Stimulated activated naive CD8-positive, alpha-beta T cell treated with anti-CD3 and anti-CD28 coated beads, Interleukin-15, Interleukin-2, amounts not matched to agents 100 U/mL and 50 U/mL, for 24 hours (primary cell): ENCODE data around the gene PEMT.
"Not testable (repeated sequence)": the region's sequence is repeated elsewhere in the genome, so short reads cannot be mapped to it uniquely, and the experiment has no call there.

Experiments
- ATAC-seq: fragments of 150-1000 bp; cut with Tn5 transposase; one replicate; pipeline ENCODE4 v1.10.0; 2021
- DNase-seq: peaks from one replicate; pipeline ENCODE4 v3.0.0; 2021

Gene PEMT

DNA sequence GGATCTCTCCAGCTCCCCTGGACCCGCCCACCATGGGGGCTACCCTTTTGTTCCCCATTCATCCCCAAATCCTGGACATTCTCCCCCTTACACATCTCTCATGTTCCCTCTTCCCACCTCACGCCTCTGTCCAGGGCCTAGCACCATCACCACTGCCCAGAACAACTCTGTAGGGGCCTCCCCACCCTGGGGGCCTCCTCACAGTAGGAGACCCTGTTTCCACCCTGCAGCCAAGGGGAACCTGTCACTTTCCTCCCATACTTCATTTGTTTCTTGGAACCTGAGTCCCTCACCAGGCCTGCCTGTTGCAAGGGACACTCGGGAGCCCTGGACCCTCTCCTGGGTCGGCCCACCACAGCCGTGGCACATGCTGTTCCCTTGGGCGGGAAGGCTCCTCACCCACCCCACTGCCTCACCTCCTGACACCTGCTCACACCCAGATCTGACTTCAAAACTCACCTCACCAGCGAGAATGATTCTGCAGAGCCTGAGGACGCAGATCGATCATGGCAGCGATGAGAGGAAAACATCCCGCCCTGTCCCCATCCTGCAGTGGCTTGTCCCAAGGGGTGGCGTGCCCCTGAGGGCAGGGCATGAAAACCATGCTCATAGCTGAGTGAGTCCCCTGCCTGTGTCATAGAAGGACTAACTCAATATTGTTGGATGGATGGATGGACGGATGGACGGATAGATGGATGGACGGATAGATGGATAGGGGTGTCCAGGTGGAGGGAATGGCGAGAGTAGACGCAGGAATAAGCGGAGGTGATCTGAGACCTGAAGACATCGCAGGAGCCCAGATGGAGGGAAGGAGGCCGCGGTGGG is 88.6 kb downstream of the PEMT start:
- ATAC-seq, result no peak
- DNase-seq, result no peak

DNA sequence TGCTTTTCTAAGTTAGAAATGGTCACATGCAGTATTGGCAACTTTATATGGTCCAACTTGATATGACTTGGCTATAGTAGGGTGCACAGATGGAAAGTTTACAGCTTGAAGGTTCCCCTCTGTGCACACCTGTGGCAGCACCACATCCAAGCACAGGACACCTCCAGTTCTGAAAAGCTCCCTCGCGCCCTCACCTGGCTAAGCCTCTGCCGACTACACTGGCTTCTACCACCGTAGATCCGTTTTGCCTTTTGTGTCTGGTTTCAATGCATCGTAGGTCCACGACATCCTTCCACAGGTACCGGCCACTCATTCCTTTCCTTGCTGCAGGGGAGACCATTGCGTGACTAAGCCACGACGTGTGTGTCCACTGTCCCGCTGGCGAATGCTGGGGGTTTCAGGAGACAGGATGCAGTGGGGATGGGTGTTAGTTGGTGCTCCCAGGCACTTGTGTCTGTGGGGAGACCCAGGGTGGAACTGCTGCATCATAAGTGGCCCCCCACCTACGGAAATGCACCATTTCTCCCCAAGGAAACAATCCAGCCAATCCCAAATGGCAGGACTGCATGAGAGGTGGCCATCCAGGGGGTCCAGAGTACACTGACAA is 90.4 kb downstream of the PEMT start:
- peak; percentile 39 for DNase-seq

DNA sequence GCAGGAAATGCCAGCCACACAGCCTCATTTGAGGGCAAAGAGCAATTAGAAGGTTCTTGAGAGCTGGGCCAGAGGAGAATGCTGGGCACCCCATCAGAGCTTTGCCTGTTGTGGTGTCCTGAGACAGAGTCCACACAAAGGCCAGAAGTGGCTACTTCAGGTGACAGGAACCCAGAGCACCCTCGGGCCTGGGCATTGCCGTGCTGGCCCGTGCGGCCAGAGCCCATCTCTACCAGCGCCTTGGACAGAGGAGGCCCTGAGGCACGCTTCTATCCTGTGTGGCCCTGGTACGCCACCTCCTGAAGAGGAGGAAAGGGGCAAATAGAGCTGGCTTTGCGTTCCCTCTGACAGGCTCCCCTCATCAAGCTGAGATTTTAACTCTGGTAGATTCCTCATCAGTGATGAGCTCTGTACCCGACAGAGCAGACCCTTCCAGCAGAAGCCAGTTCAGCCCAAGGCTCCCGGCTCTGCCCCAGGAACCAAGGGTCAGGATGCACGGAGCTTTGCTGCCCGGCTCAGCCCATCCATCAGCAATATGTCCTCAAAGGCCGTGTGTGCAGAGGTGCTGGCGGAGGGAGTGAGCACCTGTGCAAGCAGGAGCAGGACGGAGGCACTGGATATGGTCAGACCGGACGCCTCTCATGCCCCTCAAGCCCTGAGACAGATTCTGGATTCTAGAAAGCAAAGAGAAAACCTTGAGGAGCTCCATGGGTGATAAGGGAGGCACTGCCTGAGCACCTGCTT is 91.9 kb downstream of the PEMT start:
- no peak for ATAC-seq
- no peak for DNase-seq

More for the DNA sequence above, 90.4 kb downstream of the PEMT start:
- ATAC-seq, result no peak

DNA sequence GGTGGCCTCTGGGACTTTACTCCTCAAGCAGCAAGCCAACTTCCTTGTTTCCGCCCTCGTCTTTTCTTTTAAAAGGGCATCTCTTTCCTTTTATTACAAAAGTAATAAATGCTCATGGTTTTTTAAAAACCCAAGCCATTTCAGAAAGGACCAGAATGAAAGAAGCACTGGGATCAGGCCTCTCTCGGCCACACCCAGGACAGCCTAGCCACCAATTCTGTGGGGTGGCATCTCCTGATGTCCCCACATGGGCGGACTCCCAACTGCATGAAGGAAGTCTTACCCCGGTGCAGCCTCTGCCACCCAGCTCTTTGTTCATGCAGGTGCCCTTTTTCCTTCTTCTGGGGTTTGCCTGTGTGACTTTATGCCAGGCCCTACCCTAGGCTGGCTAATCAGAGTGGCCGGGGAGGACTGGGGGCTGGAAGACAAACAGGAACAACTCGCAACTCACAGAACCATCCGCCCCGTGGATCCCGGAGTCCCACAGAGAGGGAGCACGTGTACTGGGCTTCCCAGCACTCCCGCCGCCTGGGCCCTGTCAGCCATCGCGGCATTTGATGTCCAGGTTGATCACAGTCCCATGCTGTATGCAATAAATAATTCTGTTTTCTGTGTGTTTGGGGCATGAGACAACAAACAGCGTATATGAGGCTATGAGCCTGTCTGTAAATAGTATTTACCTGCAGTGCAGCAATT is 92.8 kb downstream of the PEMT start:
- no peak for ATAC-seq

DNA sequence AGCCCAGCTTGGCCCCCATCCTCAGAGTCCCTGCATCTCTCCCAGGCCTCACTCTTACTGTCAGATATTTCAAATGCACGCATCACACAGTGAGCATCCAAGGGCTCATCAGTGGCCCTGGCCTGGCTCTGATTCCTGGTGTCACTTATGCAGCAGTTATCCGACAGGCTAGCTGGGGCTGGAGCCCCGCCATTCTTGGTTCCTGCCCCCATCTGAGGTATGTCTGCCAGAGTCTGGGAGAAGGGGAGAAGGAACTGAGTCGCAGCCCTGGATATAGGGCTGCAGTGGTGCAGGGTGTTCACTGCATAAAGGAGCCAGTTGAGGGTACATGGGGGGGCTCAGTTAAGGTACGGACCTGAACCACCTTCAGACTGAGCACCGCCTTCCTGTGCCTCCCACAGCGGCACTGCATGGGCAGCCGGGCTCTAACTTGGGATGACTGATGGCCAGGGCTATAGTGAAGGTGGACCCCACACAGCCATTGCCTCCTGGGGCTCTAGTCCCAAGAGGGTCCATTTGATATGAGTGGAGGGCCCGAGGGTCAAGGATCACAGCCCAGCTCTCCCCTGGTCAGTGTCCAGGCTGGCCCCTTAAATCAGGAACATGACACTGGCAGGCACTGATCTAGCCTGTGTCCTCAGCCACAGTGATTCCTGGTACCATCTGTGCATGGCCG is 93.5 kb downstream of the PEMT start:
- ATAC-seq (no peak), DNase-seq (no peak)

More for the DNA sequence above, 92.8 kb downstream of the PEMT start:
- no peak for DNase-seq

DNA sequence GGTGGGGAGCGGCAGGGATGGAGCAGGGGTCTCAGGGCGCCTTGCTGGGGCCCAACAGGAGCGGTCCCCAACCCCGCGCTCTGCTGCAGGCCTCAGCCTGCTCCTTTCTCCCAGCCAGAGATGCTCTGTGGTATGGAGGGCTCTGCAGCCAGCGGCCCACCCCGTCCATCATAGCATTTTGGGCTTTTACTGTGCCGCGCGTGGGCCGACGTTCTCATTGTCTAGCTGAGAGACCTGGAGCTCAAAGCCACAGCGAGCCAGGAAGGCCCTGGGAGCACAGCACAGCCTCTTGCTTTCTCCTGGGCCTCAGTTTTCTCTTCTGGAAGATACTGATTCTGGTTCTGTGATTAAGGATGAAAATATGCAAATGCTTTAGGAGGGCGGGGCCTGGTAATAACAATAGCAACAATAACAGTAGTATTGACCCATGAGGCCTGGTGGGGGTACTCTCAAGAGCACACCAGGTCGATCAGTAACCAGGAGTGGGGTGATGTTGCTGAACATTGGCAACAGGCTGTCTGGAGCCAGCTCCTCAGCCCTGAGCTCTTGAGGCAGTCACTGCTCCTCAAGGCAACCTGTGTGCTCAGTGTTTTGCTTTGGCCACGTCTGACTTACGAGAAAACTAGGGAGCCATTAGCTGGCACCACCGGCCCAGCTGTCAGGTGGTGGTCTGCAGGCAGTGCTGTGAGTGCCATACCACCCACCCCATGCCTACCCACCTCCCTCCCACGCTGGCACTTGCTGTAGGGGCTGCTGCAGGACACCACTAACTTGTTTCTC is 94.3 kb downstream of the PEMT start:
- ATAC-seq, result no peak
- no peak for DNase-seq

DNA sequence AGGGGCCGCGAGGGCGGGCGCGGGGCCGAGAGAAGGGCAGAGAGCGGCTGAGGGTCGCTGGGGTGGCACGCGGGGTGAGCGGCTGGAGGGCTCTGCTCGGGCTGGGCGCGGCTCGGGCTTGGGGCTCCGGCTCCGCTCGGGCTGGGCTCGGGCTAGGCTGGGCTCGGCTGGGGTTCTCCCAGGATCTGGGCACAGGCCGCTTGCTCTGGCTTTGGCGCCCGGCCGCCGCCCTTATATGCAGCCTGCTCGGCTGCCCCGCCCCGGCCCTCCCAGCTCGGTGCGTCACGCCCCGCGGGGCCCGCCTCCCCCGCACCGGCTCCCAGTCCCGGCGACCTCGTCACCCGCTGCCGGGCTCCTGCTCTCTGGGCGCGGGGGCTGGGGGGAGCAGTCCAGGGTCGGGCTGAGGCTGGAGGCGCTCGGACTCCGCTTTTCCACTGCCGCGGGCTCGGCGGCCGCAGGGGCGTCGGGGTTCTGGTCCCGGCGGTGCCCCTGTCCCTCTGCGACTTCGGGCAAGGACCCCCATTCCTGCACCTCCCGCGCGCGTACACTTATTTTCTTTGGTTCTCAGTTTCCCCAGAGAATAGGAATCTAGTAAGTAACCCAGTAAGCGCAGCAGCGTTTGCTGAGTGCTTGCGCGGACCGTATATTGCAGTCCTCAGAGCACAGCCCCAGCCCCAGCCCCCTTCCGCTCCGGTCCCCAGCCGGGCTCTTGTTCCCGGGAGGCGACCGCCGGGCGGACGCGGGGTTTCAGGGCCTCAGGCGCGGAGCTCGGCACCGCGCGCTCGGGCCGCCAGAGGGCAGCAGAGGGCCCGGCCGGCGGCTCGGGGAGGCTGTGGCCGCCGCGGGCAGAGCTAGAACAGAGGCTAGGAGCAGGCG is 95.1 kb downstream of the PEMT start, which contains the start of gene RASD1:
Gene RASD1 (minus strand): TSS at position 207 of the 876 bp plus-strand sequence. CDS start 214 bp downstream, outside the sequence.
- ATAC-seq (peak; percentile 83), DNase-seq (peak; percentile 88)

DNA sequence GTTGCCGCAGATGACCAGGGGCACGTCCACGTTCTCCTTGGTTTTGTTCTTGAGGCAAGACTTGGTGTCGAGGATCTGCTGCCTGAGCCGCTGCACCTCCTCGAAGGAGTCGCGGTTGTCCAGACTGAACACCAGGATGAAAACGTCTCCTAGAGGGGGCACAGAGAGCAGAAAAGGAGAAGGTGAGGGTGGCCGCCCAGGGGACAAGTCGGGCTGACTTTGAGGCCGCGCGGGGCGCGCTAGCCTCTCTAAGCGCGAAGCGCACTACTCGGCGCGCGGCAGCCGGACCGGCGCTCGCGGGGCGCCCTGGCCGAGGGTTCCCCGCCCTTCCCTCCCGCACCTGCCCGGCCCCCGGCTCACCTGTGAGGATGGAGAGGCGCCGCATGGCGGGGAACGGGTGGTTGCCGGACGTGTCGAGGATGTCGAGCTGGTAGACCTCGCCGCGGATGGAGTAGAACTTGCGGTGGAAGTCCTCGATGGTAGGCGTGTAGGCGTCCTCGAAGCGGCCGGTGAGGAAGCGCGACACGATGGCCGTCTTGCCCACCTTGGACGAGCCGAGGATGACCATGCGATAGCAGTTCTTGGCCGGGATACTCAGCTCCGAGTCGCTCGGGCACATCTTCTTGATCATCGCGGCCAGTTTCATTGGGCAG is 95.8 kb downstream of the PEMT start:
- peak; percentile 46 for DNase-seq
- no peak for ATAC-seq

DNA sequence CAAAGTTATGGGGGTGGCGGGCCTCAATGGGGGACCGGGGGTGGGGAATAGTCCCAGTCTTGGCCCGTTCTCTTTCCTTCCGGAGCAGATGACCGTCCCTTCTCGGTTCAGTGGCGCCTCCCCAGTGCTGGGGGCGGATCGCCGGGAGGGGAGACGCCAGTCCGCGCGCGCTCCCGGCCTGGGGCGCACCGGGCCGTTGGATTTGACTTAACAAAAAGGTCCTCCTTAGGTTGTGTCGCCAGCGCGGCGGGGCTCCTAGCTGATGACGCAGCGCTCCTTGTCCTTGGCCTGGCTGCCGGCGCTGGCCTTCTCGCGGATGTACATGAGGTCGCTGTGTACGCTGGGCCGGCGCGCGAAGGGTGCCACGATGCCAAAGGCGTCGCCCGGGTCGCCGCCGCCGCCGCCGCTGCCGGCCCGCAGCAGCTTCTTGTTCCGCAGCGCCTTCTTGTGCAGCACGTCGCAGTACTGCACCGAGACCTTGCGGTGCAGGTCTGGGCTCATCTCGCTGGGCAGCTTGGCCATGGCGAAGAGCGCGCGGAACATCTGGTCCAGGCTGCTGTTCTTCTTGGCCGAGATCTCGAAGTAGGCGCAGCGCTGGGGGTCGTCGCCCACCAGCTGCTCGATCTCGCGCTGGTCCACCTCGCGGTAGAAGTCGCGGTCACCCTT is 96.5 kb downstream of the PEMT start:
- DNase-seq, result peak; percentile 25
- no peak for ATAC-seq

DNA sequence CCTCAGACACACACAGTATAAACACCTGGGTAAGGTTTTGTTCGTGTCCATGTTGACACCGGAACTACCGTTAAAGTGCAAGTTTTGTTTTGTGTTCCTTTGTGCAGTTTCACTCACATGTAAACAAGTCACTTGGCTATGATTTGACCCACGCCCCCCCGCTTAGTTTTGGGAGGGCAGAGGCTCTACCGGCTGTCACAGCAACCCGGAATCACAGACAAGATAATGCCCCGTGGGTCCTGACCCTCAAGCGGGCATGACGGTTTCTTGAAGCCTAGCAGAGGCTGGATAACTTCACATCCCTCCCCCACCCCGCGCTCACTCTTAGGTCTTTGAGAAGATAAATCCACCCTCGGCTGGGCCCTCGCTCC is 97.0 kb downstream of the PEMT start:
- no peak for DNase-seq
- ATAC-seq, result no peak

DNA sequence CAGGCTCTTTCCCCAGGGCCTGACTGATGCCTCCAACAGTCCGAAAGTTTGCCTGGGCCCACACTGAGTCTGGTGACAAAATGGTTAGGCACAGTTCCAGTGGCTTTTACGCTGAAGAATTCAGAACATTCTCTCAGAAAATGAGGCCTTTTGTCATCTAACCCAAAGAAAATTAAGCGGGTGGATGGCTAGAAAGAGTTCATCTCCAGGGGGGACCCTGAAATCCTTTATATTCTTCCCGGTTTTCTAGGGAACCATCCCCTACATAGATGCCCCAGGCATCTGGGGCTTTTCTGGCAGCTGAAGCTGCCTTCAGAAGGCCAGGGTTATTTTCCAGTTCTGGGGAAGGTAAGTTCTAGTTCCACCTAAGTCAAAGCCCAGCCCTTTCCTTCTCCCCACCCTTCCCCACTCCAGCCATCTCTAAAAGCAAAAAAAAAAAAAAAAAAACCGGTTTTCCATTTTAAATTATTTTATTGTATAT is 97.5 kb downstream of the PEMT start:
- DNase-seq (no peak), ATAC-seq (no peak)

DNA sequence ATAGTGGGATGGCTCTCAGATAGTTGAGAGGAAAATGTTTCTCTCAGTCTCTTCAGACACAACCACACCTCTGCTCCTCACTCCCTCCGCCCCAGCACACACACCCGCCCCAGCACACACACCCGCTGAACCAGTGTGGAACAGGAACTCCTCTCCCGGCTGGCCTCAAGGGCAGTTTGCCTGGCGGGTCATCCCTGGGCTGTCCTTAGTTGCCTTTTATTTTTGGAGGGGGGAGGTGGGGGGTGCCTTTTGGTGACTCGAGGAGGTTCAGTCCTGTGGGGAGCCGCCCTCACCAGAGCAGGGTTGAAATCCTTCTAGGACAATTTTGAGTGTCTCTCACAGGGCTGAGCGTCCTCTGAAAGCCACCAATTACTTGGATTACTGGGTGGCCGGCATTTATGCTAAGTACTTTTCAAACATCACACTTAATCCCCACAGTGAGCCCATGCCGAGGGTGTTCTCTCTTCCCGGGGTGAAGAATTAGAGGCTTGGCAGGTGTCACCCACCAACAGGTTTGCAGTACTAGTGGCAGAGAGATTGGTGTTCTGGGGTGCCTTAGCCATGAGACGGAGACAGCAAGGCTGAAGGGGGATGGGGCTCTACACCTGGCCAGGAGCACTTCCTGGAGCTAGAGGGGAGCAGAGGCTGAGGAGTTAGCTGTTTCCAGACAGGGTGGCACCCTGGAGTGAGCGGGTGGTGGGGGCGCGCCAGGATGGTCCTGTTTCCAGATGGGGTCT is 98.1 kb downstream of the PEMT start:
- DNase-seq (no peak), ATAC-seq (no peak)

DNA sequence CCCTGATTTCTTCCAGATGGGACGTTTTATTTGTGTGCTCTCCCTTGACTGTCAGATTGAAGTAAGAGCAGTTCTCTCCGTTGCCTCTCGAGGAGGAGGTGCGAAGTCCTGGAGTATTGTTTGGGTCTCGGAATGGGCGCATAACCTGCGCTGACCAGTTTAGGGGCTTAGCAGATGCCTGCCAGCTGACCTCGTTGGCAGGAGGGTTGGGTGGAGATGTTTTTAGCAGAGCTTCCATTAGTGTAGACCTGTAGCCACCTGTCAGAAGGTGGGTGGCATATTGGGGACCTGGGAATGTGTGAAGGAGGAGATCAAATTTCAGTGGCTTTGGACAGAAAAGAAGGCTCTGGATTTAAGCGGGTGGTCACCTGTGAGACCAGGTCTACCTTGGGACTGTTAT is 98.9 kb downstream of the PEMT start:
- no peak for ATAC-seq
- no peak for DNase-seq

DNA sequence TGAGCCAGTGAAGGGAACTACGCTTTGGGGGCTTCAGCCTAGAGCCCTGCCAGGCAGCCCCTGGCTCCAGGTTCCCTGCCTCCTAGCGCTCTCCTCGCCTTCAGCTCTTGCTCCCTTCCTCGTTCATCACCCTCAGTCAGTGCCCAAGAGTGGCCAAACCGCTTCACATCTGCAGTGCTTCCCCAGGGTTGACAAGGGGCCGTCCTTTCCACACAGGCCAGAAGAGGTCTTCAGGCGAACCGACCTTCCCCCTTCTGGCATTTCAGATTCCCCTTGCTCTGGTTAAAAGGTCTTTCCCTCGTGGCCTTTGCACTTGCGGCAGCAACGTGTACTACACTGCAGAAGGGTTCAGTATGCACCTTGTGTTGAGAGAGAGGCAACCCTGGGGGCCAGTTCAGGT is 99.4 kb downstream of the PEMT start:
- DNase-seq (no peak), ATAC-seq (no peak)

DNA sequence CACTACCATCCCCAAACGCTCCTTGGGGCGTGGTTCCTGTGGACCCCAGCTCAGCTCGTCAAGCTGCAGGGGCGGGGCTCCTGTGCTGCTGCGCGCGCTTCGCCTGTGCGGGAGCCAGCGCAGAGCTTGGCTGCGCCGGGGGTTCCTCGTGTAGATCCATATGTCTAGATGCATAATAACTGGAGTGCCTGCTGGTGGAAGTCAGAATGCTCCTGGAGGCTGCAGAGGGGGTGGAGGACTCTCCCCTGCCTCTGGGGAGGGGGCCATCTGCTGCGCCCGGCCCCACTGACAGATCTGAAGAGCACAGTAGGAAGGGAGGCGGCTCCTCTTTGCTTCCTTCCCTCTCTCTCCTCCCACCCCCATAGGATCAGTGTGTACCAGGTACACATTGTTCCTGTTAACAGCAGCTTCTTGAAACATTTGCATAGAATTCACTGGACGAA is 99.9 kb downstream of the PEMT start:
- ATAC-seq, result no peak
- no peak for DNase-seq

DNA sequence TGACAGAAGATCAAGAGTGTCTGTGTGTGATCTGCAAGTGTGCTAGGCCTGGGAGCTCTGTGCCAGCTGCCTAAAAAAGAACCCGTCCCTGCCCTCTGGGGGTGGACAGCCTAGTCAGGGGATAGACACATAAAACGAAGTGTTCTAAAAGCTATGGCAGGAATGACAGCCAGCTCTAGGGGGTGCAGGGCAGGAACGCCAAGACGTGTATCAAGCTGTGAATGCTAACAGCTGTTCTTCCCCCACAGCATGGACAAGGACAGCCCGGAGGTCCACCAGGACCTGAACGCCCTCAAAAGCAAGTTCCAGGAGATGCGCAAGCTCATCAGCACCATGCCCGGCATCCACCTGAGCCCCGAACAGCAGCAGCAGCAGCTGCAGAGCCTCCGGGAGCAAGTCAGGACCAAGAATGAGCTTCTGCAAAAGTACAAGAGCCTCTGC is 100.5 kb downstream of the PEMT start:
- ATAC-seq (no peak), DNase-seq (no peak)

DNA sequence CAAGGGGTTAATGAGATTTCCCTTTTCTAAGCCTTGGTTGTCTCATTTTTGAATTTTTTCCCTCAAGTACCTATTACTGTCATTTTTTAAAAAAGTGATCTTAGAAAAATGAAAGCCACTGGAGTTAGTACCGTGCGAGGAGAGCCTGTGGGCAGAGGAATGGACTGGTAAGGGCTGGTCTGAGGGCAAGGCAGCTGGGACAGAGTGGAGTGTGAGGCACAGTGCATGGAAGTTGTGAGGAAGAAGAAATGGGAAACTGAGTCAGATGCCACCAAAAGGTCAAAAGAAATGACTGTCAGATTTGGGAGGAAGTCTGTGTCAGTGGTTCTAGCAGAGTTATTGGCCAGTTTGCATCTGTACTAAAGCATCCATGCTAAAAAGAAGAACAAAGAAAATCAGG is 103.5 kb downstream of the PEMT start:
- ATAC-seq (no peak), DNase-seq (no peak)

DNA sequence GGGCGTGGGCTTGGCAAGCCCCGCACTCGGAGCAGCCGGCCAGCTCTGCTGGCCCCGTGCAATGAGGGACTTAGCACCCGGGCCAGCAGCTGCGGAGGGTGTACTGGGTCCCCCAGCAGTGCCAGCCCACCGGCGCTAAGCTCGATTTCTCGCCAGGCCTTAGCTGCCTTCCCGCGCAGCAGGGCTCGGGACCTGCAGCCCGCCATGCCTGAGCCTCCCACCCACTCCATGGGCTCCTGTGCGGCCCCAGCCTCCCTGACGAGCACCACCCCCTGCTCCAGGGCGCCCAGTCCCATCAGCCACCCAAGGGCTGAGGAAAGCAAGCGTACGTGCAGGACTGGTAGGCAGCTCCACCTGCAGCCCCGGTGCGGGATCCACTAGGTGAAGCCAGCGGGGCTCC is 105.1 kb downstream of the PEMT start:
- not testable (repeated sequence) for DNase-seq, ATAC-seq
